Measurements from ENCODE around the gene CPE. TPM values are rescaled to one million over a fixed set of nuclear protein-coding genes. Genes with fewer than 3 reads are reported as not detected.

The CPE gene
- polyA plus RNA-seq, 1 of the 3 experiments (the other 2 are of a cell fraction) = 18.2 TPM

DNA sequence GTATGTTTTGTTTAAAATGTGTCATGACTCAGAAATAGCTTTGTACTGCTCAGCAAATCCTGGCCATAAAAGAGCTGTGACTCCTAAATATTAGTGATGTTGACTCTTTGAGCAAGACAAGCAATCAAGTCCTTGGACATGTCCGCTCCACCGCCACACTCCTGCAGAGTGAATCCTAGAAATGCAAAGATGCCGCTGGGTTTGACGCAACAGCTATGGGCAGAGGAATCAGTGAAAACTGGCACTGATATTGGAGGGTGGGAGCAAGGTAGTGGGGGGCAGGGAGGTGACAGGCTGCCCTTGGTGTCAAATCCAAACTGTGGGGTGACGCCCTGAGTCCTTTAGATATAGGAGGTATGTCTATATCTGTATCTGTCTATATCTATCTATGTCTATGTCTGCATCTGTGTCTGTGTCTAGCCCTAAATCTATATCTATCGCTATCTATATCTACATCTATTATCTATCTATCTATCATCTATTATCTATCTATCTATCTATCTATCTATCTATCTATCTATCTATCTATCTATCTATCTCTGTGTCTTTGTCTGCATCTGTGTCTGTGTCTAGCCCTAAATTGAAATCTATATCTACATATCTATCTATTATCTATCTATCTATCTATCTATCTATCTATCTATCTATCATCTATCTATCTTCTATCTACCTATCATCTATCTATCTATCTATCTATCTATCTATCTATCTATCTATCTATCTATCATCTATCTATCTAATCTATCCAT, 129.7 kb downstream of the CPE start:
- 81% methylated on average over 6 of the region's 6 CpGs for WGBS (ENCODE audit: low lambda C conversion rate)

More for the DNA sequence above, 129.7 kb downstream of the CPE start:
- H3K27ac ChIP-seq (ENCODE audit: low read depth in 2 of 2, low read length in 1 of 2) = no peak overlapping the region
- ChIA-PET POLR2A (no interaction called here), CTCF (interaction anchor here (0.5 to 3.0 kb wide), 2 partner anchors 15 to 152 kb away, joined by 3 to 10 read pairs; no protein-coding TSS in a partner anchor)
- no peaks in the 10 kb centered on the region for H3K36me3 ChIP-seq (replicated peaks in 1 of 2; ENCODE audit: control insufficient read depth in 1 of 2, insufficient read depth in 2 of 2, low read length in 1 of 2)
- H3K4me3 ChIP-seq (ENCODE audit: low read depth in 2 of 2, low read length in 1 of 2) = no peak overlapping the region
- H4K20me1 ChIP-seq (ENCODE audit: insufficient read depth) = no peaks in the 10 kb centered on the region
- TF ChIP-seq TEAD4 (IDR thresholded peaks at IDR 0.05; ENCODE audit: borderline replicate concordance, insufficient read depth) = no peak
- TF ChIP-seq CHD2 (IDR thresholded peaks at IDR 0.05; ENCODE audit: low read length, partially characterized antibody) = no peak
- no peak for TF ChIP-seq MXI1 (IDR thresholded peaks at IDR 0.05; ENCODE audit: low read depth, low read length)
- no peak for TF ChIP-seq RFX5 (IDR thresholded peaks at IDR 0.05; ENCODE audit: low read length)
- no peak for TF ChIP-seq MEF2A (IDR thresholded peaks at IDR 0.05; ENCODE audit: borderline replicate concordance, low read depth)
- TF ChIP-seq FOXM1 (IDR thresholded peaks at IDR 0.05; ENCODE audit: low read depth) = no peak
- TF ChIP-seq, protein P1, sequence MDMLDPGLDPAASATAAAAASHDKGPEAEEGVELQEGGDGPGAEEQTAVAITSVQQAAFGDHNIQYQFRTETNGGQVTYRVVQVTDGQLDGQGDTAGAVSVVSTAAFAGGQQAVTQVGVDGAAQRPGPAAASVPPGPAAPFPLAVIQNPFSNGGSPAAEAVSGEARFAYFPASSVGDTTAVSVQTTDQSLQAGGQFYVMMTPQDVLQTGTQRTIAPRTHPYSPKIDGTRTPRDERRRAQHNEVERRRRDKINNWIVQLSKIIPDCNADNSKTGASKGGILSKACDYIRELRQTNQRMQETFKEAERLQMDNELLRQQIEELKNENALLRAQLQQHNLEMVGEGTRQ (IDR thresholded peaks at IDR 0.05; ENCODE audit: borderline replicate concordance, low read depth, low read length) = no peak
- no peak for TF ChIP-seq JUND (IDR thresholded peaks at IDR 0.05)
- no peak for TF ChIP-seq YY1 (IDR thresholded peaks at IDR 0.05; ENCODE audit: low read depth)
- TF ChIP-seq TCF12 (IDR thresholded peaks at IDR 0.05) = no peak
- TF ChIP-seq FOSL2 (IDR thresholded peaks at IDR 0.05; ENCODE audit: borderline replicate concordance, low read depth) = no peak
- TF ChIP-seq, protein P2, sequence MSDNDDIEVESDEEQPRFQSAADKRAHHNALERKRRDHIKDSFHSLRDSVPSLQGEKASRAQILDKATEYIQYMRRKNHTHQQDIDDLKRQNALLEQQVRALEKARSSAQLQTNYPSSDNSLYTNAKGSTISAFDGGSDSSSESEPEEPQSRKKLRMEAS (IDR thresholded peaks at IDR 0.05; ENCODE audit: low read depth) = no peak
- TF ChIP-seq, protein P3, sequence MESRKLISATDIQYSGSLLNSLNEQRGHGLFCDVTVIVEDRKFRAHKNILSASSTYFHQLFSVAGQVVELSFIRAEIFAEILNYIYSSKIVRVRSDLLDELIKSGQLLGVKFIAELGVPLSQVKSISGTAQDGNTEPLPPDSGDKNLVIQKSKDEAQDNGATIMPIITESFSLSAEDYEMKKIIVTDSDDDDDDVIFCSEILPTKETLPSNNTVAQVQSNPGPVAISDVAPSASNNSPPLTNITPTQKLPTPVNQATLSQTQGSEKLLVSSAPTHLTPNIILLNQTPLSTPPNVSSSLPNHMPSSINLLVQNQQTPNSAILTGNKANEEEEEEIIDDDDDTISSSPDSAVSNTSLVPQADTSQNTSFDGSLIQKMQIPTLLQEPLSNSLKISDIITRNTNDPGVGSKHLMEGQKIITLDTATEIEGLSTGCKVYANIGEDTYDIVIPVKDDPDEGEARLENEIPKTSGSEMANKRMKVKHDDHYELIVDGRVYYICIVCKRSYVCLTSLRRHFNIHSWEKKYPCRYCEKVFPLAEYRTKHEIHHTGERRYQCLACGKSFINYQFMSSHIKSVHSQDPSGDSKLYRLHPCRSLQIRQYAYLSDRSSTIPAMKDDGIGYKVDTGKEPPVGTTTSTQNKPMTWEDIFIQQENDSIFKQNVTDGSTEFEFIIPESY (IDR thresholded peaks at IDR 0.05; ENCODE audit: borderline replicate concordance, low read depth) = no peak
- TF ChIP-seq GABPA (IDR thresholded peaks at IDR 0.05; ENCODE audit: low read depth) = no peak
- TF ChIP-seq, protein P4, sequence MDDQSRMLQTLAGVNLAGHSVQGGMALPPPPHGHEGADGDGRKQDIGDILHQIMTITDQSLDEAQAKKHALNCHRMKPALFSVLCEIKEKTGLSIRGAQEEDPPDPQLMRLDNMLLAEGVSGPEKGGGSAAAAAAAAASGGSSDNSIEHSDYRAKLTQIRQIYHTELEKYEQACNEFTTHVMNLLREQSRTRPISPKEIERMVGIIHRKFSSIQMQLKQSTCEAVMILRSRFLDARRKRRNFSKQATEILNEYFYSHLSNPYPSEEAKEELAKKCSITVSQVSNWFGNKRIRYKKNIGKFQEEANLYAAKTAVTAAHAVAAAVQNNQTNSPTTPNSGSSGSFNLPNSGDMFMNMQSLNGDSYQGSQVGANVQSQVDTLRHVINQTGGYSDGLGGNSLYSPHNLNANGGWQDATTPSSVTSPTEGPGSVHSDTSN (IDR thresholded peaks at IDR 0.05) = no peak
- no peak for TF ChIP-seq RCOR1 (IDR thresholded peaks at IDR 0.05; ENCODE audit: low read length)
- no peak for TF ChIP-seq GATA2 (CRISPR knock-in tag; IDR thresholded peaks at IDR 0.05)
- no peaks in the 10 kb centered on the region for H3K9me2 ChIP-seq
- no peak for DNase-seq
- no peak overlapping the region for H3K9ac ChIP-seq
- H3K4me1 ChIP-seq (ENCODE audit: control insufficient read depth in 1 of 2, insufficient read depth in 2 of 2, low read depth in 1 of 2, low read length in 1 of 2) = peaks cover 0 to 16% of the 10 kb centered on the region in 2 experiments; a peak in 3 of 4 replicates
- no peaks in the 10 kb centered on the region for H3K79me2 ChIP-seq (ENCODE audit: insufficient read depth)
- H3F3A ChIP-seq (replicated peaks; ENCODE audit: insufficient read depth) = no peaks in the 10 kb centered on the region
- no peak overlapping the region for H3K4me2 ChIP-seq
- no peaks in the 10 kb centered on the region for H3K9me3 ChIP-seq
- H2AFZ ChIP-seq (ENCODE audit: low read depth) = no peak overlapping the region
- no peaks in the 10 kb centered on the region for H3K27me3 ChIP-seq (ENCODE audit: insufficient read depth)
